DOHH2 (cell line): ENCODE results near the gene CFAP107.

Source experiments
- H3F3A ChIP-seq: fragments of 200-600 bp; sonication (generic), shearing (Covaris generic); 2 replicates; pipeline ENCODE4 v1.6.0; 2016; ENCODE audit warnings: antibody characterized with exemption, mild to moderate bottlenecking; ENCODE audit not compliant: control insufficient read depth, insufficient read depth
- H3K27ac ChIP-seq: fragments of 200-600 bp; sonication (generic); 2 replicates; pipeline ENCODE4 v1.5.1; 2014; ENCODE audit warnings: low read depth, mild to moderate bottlenecking, low read length, moderate library complexity
- H3K27me3 ChIP-seq: fragments of 200-600 bp; sonication (generic); 2 replicates; pipeline ENCODE4 v1.6.1; 2014; ENCODE audit warnings: mild to moderate bottlenecking, low read length, mixed read lengths; ENCODE audit not compliant: control insufficient read depth
- H3K36me3 ChIP-seq: fragments of 200-600 bp; sonication (generic); 2 replicates; pipeline ENCODE4 v1.6.1; 2014; ENCODE audit warnings: mild to moderate bottlenecking, low read length, moderate library complexity, mixed read lengths; ENCODE audit not compliant: control insufficient read depth
- H3K4me1 ChIP-seq: fragments of 200-600 bp; sonication (generic); 2 replicates; pipeline ENCODE4 v1.6.1; 2014; ENCODE audit warnings: mild to moderate bottlenecking, low read length, mixed read lengths; ENCODE audit not compliant: control insufficient read depth
- H3K4me2 ChIP-seq: fragments of 200-600 bp; sonication (generic); 2 replicates; pipeline ENCODE4 v1.6.0; 2014; ENCODE audit warnings: mild to moderate bottlenecking, low read length, moderate library complexity
- H3K4me3 ChIP-seq: fragments of 200-600 bp; sonication (generic); 2 replicates; pipeline ENCODE4 v1.5.1; 2014; ENCODE audit warnings: mild to moderate bottlenecking, low read length, mixed read lengths
- H3K79me2 ChIP-seq: fragments of 200-600 bp; sonication (generic); 2 replicates; pipeline ENCODE4 v1.6.1; 2014; ENCODE audit warnings: mild to moderate bottlenecking, low read length, mixed read lengths; ENCODE audit not compliant: control insufficient read depth
- H3K9me2 ChIP-seq: fragments of 200-600 bp; sonication (generic); replicated peaks from 2 replicates; pipeline ENCODE4 v1.6.1; 2014; ENCODE audit warnings: mild to moderate bottlenecking, low read length, mixed read lengths; ENCODE audit not compliant: control insufficient read depth
- H3K9me3 ChIP-seq: fragments of 200-600 bp; sonication (generic); 2 replicates; pipeline ENCODE4 v1.6.1; 2014; ENCODE audit warnings: antibody characterized with exemption, low read length, mixed read lengths; ENCODE audit not compliant: control insufficient read depth, insufficient read depth
- H4K20me1 ChIP-seq: fragments of 200-600 bp; sonication (generic); 2 replicates; pipeline ENCODE4 v1.6.0; 2014; ENCODE audit warnings: low read depth, mild to moderate bottlenecking, antibody characterized with exemption, low read length, moderate library complexity; ENCODE audit not compliant: control insufficient read depth, insufficient read depth
- CTCF ChIP-seq: fragments of 200-600 bp; sonication (generic); IDR thresholded peaks from one replicate; pipeline ENCODE4 v1.5.1; 2014; ENCODE audit warnings: antibody characterized with exemption, mild to moderate bottlenecking, low read depth, low read length; ENCODE audit not compliant: poor library complexity, severe bottlenecking
- EZH2phosphoT487 ChIP-seq: fragments of 200-600 bp; sonication (generic); IDR thresholded peaks from 2 replicates; pipeline ENCODE4 v1.6.1; 2017; ENCODE audit warnings: borderline replicate concordance, mild to moderate bottlenecking, antibody characterized with exemption, low read length, moderate library complexity, mixed read lengths

Gene CFAP107

GRCh38 chr1:12764016-12764415, 18.0 kb downstream of the CFAP107 start:
- no peaks in the 10 kb centered on the region for H4K20me1 ChIP-seq
- peaks cover 5% of the 10 kb centered on the region; the same call in 1 of the 2 replicates for H3K27me3 ChIP-seq
- H3K4me3 ChIP-seq: no peak overlapping the region
- no peaks in the 10 kb centered on the region for H3K9me2 ChIP-seq
- no peaks in the 10 kb centered on the region for H3K36me3 ChIP-seq
- no peak overlapping the region for H3K27ac ChIP-seq
- no peaks in the 10 kb centered on the region for H3K79me2 ChIP-seq
- TF ChIP-seq EZH2phosphoT487: no peak
- no peak for TF ChIP-seq CTCF
- H3K9me3 ChIP-seq: no peaks in the 10 kb centered on the region
- H3K4me1 ChIP-seq: no peaks in the 10 kb centered on the region
- no peak overlapping the region for H3K4me2 ChIP-seq
- H3F3A ChIP-seq: no peaks in the 10 kb centered on the region

- H3K27me3 ChIP-seq: peaks cover 9% of the 10 kb centered on the region
- no peaks in the 10 kb centered on the region for H3F3A ChIP-seq
- TF ChIP-seq CTCF (no peak), EZH2phosphoT487 (no peak)
- no peaks in the 10 kb centered on the region for H3K9me2 ChIP-seq
- no peak overlapping the region for H3K4me3 ChIP-seq
- no peaks in the 10 kb centered on the region for H3K4me1 ChIP-seq
- no peak overlapping the region for H3K27ac ChIP-seq
- no peaks in the 10 kb centered on the region for H3K36me3 ChIP-seq
- no peaks in the 10 kb centered on the region for H3K9me3 ChIP-seq
- no peaks in the 10 kb centered on the region for H3K79me2 ChIP-seq
- no peaks in the 10 kb centered on the region for H4K20me1 ChIP-seq
- H3K4me2 ChIP-seq: no peak overlapping the region
These were observed 23.0 kb downstream of the CFAP107 start for GRCh38 chr1:12769031-12769430.

GRCh38 chr1:12769976-12770505, 24.0 kb downstream of the CFAP107 start:
- H3K4me2 ChIP-seq: no peak overlapping the region
- no peaks in the 10 kb centered on the region for H4K20me1 ChIP-seq
- H3K9me3 ChIP-seq: no peaks in the 10 kb centered on the region
- peaks cover 9% of the 10 kb centered on the region for H3K27me3 ChIP-seq
- H3K9me2 ChIP-seq: no peaks in the 10 kb centered on the region
- no peaks in the 10 kb centered on the region for H3F3A ChIP-seq
- TF ChIP-seq CTCF (no peak), EZH2phosphoT487 (no peak)
- H3K4me3 ChIP-seq: no peak overlapping the region
- H3K27ac ChIP-seq: no peak overlapping the region
- no peaks in the 10 kb centered on the region for H3K36me3 ChIP-seq
- no peaks in the 10 kb centered on the region for H3K4me1 ChIP-seq
- no peaks in the 10 kb centered on the region for H3K79me2 ChIP-seq
